ENCODE results near the gene DCAF11.

Gene DCAF11

GRCh38 chr14:24119691-24120090, 5.1 kb downstream of the DCAF11 start:
- Histone ChIP-seq H3K79me2 (ENCODE audit: insufficient read depth, low read length) (peaks cover 16% of the 10 kb centered on the region), H3K9me3 (ENCODE audit: insufficient read depth, low read length) (no peaks in the 10 kb centered on the region), H3K27ac (ENCODE audit: low read depth, low read length) (no peak overlapping the region), H3K27me3 (ENCODE audit: low read length) (no peaks in the 10 kb centered on the region), H2AFZ (ENCODE audit: low read depth, low read length, severe bottlenecking) (no peak overlapping the region), H3K4me3 (ENCODE audit: insufficient read depth, low read length, poor library complexity, severe bottlenecking) (no peak overlapping the region), H3K9me2 (replicated peaks; ENCODE audit: insufficient read depth, low read length) (no peaks in the 10 kb centered on the region), H4K20me1 (ENCODE audit: low read depth, low read length) (no peaks in the 10 kb centered on the region), H3F3A (ENCODE audit: insufficient read depth) (no peaks in the 10 kb centered on the region), H3K4me2 (ENCODE audit: low read depth, low read length, poor library complexity, severe bottlenecking) (no peak overlapping the region), H3K36me3 (ENCODE audit: low read length) (no peaks in the 10 kb centered on the region), H3K9ac (ENCODE audit: low read length) (no peak overlapping the region)
- TF ChIP-seq CTCF (IDR thresholded peaks at IDR 0.05; ENCODE audit: insufficient read depth, low read length, poor library complexity, severe bottlenecking) (no peak), EZH2phosphoT487 (conservative IDR thresholded peaks at IDR 0.05; ENCODE audit: low read length) (no peak)

GRCh38 chr14:24121210-24121609, 6.6 kb downstream of the DCAF11 start:
- Histone ChIP-seq H3K4me2 (ENCODE audit: low read depth, low read length, poor library complexity, severe bottlenecking) (no peak overlapping the region), H2AFZ (ENCODE audit: low read depth, low read length, severe bottlenecking) (no peak overlapping the region), H3K27ac (ENCODE audit: low read depth, low read length) (no peak overlapping the region), H3K9me2 (replicated peaks; ENCODE audit: insufficient read depth, low read length) (no peaks in the 10 kb centered on the region), H3K36me3 (ENCODE audit: low read length) (no peaks in the 10 kb centered on the region), H3K9ac (ENCODE audit: low read length) (no peak overlapping the region), H3K9me3 (ENCODE audit: insufficient read depth, low read length) (no peaks in the 10 kb centered on the region), H3F3A (ENCODE audit: insufficient read depth) (no peaks in the 10 kb centered on the region), H3K27me3 (ENCODE audit: low read length) (no peaks in the 10 kb centered on the region), H3K4me3 (ENCODE audit: insufficient read depth, low read length, poor library complexity, severe bottlenecking) (no peak overlapping the region), H4K20me1 (ENCODE audit: low read depth, low read length) (no peaks in the 10 kb centered on the region), H3K79me2 (ENCODE audit: insufficient read depth, low read length) (peaks cover 6% of the 10 kb centered on the region)
- TF ChIP-seq EZH2phosphoT487 (conservative IDR thresholded peaks at IDR 0.05; ENCODE audit: low read length) (no peak), CTCF (IDR thresholded peaks at IDR 0.05; ENCODE audit: insufficient read depth, low read length, poor library complexity, severe bottlenecking) (no peak)

GRCh38 chr14:24122416-24122815, 7.8 kb downstream of the DCAF11 start:
- Histone ChIP-seq H3F3A (ENCODE audit: insufficient read depth) (no peaks in the 10 kb centered on the region), H3K9me2 (replicated peaks; ENCODE audit: insufficient read depth, low read length) (no peaks in the 10 kb centered on the region), H3K4me2 (ENCODE audit: low read depth, low read length, poor library complexity, severe bottlenecking) (no peak overlapping the region), H3K27me3 (ENCODE audit: low read length) (no peaks in the 10 kb centered on the region), H3K4me3 (ENCODE audit: insufficient read depth, low read length, poor library complexity, severe bottlenecking) (no peak overlapping the region), H3K9ac (ENCODE audit: low read length) (no peak overlapping the region), H2AFZ (ENCODE audit: low read depth, low read length, severe bottlenecking) (no peak overlapping the region), H3K9me3 (ENCODE audit: insufficient read depth, low read length) (no peaks in the 10 kb centered on the region), H3K27ac (ENCODE audit: low read depth, low read length) (no peak overlapping the region), H3K79me2 (ENCODE audit: insufficient read depth, low read length) (no peaks in the 10 kb centered on the region), H3K36me3 (ENCODE audit: low read length) (no peaks in the 10 kb centered on the region), H4K20me1 (ENCODE audit: low read depth, low read length) (no peaks in the 10 kb centered on the region)
- TF ChIP-seq CTCF (IDR thresholded peaks at IDR 0.05; ENCODE audit: insufficient read depth, low read length, poor library complexity, severe bottlenecking) (no peak), EZH2phosphoT487 (conservative IDR thresholded peaks at IDR 0.05; ENCODE audit: low read length) (no peak)
